CD14-positive monocyte (primary cell): ENCODE results near the gene SULF2. TPM values are rescaled to one million over a fixed set of nuclear protein-coding genes. Genes with fewer than 3 reads are reported as not detected.

Source experiments
- DNase-seq, 3 donors: peaks; one replicate each; pipeline ENCODE4 v3.0.0-alpha.2; 2011 to 2022
- H2AFZ ChIP-seq: 2 replicates; pipeline ENCODE4 v1.6.0; 2012; ENCODE audit warnings: mild to moderate bottlenecking, low read depth, low read length, inconsistent platforms; ENCODE audit not compliant: insufficient read depth, poor library complexity, severe bottlenecking
- H3K27ac ChIP-seq, 2 donors: 1 replicate in 1 of 2; 2 replicates in 1 of 2; pipeline ENCODE4 v1.5.1; 2012 to 2013; ENCODE audit warnings: low read length in 2 of 2, control low read depth in 1 of 2, inconsistent platforms in 1 of 2, low read depth in 1 of 2, mild to moderate bottlenecking in 1 of 2
- H3K27me3 ChIP-seq, 2 donors: one replicate each; pipeline versions ENCODE4 v1.6.0 to v1.6.1; 2011 to 2013; ENCODE audit warnings: low read length in 2 of 2; ENCODE audit not compliant: control insufficient read depth in 2 of 2, insufficient read depth in 2 of 2
- H3K36me3 ChIP-seq, 2 donors: replicated peaks in 1 of 2; 1 replicate in 1 of 2; 2 replicates in 1 of 2; pipeline versions ENCODE4 v1.5.1 to v1.6.1; 2012 to 2013; ENCODE audit warnings: low read length in 2 of 2, control low read depth in 1 of 2, inconsistent platforms in 1 of 2, mild to moderate bottlenecking in 1 of 2; ENCODE audit not compliant: insufficient read depth in 2 of 2, control insufficient read depth in 1 of 2
- H3K4me1 ChIP-seq, 2 donors: 1 replicate in 1 of 2; 2 replicates in 1 of 2; pipeline versions ENCODE4 v1.5.1 to v1.6.1; 2012 to 2013; ENCODE audit warnings: low read length in 2 of 2, control low read depth in 1 of 2, inconsistent platforms in 1 of 2, mild to moderate bottlenecking in 1 of 2, moderate library complexity in 1 of 2; ENCODE audit not compliant: insufficient read depth in 2 of 2, control insufficient read depth in 1 of 2
- H3K4me2 ChIP-seq: replicated peaks from 2 replicates; pipeline ENCODE3; 2012; ENCODE audit warnings: low read length, moderate library complexity, mild to moderate bottlenecking; ENCODE audit not compliant: poor library complexity, severe bottlenecking; ENCODE audit errors: extremely low read depth
- H3K4me3 ChIP-seq, 3 experiments: fragments of 200-600 bp in 1 of 3; sonication (generic) in 1 of 3; replicated peaks in 1 of 3; 1 replicate in 2 of 3; 2 replicates in 1 of 3; pipeline ENCODE4 v1.5.1; 2011 to 2013; ENCODE audit warnings: low read length in 3 of 3, mild to moderate bottlenecking in 3 of 3, control low read depth in 2 of 3, low read depth in 2 of 3, inconsistent platforms in 1 of 3, moderate library complexity in 1 of 3
- H3K79me2 ChIP-seq: 2 replicates; pipeline ENCODE4 v1.6.0; 2012; ENCODE audit warnings: mild to moderate bottlenecking, control low read depth, inconsistent platforms, low read length, moderate library complexity; ENCODE audit not compliant: insufficient read depth
- H3K9ac ChIP-seq: 2 replicates; pipeline ENCODE4 v1.6.0; 2017; ENCODE audit warnings: low read length, mild to moderate bottlenecking; ENCODE audit not compliant: insufficient read depth, poor library complexity, severe bottlenecking
- H3K9me3 ChIP-seq, 2 donors: replicated peaks in 1 of 2; 1 replicate in 1 of 2; 2 replicates in 1 of 2; pipeline versions ENCODE4 v1.5.1 to v1.6.1; 2012 to 2013; ENCODE audit warnings: low read length in 2 of 2, control low read depth in 1 of 2; ENCODE audit not compliant: control insufficient read depth in 1 of 2, insufficient read depth in 1 of 2
- H4K20me1 ChIP-seq: 2 replicates; pipeline ENCODE4 v1.6.0; 2012; ENCODE audit warnings: mild to moderate bottlenecking, low read length, control low read depth, moderate library complexity; ENCODE audit not compliant: insufficient read depth
- H3K27ac Mint-ChIP-seq, 7 donors: one replicate each; pipeline ENCODE4 v1.8.0; 2020; ENCODE audit warnings: mild to moderate bottlenecking in 7 of 7, mixed read lengths in 7 of 7, moderate library complexity in 6 of 7, inconsistent platforms in 2 of 7
- H3K27me3 Mint-ChIP-seq, 3 donors: one replicate each; pipeline ENCODE4 v1.8.0; 2021 to 2022; ENCODE audit warnings: low read depth in 3 of 3, mild to moderate bottlenecking in 3 of 3, mixed read lengths in 3 of 3, moderate library complexity in 3 of 3, inconsistent platforms in 1 of 3
- H3K36me3 Mint-ChIP-seq, 2 donors: one replicate each; pipeline ENCODE4 v1.8.0; 2020; ENCODE audit warnings: mixed read lengths in 2 of 2, inconsistent platforms in 1 of 2, mild to moderate bottlenecking in 1 of 2
- H3K4me1 Mint-ChIP-seq: one replicate; pipeline ENCODE4 v1.8.0; 2020; ENCODE audit warnings: mild to moderate bottlenecking, mixed read lengths
- H3K4me3 Mint-ChIP-seq, 2 donors: one replicate each; pipeline ENCODE4 v1.8.0; 2020; ENCODE audit warnings: mild to moderate bottlenecking in 2 of 2, mixed read lengths in 2 of 2, moderate library complexity in 1 of 2
- H3K9me3 Mint-ChIP-seq, 7 donors: one replicate each; pipeline ENCODE4 v1.8.0; 2020 to 2022; ENCODE audit warnings: mixed read lengths in 7 of 7, mild to moderate bottlenecking in 6 of 7, moderate library complexity in 6 of 7, inconsistent platforms in 2 of 7
- CTCF ChIP-seq: fragments of 200-600 bp; IDR thresholded peaks from one replicate; pipeline ENCODE4 v1.8.0; 2022; ENCODE audit warnings: antibody characterized with exemption, mild to moderate bottlenecking
- WGBS: methylation state at CpG from one replicate; pipeline ENCODE4 v1.1.5; 2013; ENCODE audit warnings: missing lambda C conversion rate; ENCODE audit not compliant: insufficient coverage; 5-methylcytosine and 5-hydroxymethylcytosine counted together
- intact Hi-C, 2 donors: fragments of 100-400 bp; cut with micrococcal nuclease; formaldehyde crosslinking; loops; one replicate each; pipeline versions ENCODE4 v1.15.0 to v1.15.1; 2023
- polyA plus RNA-seq, 3 donors: library from polyadenylated mRNA; depleted of rRNA in 1 of 3; unstranded in 2 of 3; stranded (reverse) in 1 of 3; fragments of 300-500 nt in 2 of 3; fragments of >200 nt in 1 of 3; fragmentation: Illumina TruSeq in 2 of 3; gene quantifications; 1 replicate in 2 of 3; 2 replicates in 1 of 3; pipeline ENCODE4 v1.2.3, GENCODE V29; 2012 to 2021

The SULF2 gene
- polyA plus RNA-seq, 3 donors, result 60.3 to 156 (median 75.5) TPM

DNA sequence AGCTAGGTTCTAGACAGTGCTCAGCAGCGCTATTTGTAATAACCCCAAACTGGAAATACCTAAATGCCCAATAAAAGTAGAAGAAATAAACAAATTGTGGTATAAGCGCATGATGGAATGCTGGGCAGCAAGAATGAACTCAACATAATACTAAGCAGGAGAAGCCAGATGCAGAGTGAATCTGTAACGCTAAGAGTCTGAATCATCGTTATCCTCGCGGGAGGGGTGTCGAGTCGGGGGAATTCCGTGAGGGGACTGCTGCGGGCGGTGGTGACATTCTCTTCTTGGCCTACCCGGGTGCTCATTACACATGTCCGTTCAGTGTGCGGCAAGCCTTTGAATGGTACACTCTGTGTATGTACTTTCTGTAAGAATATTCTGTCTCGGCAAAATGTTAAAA lies 83.7 kb downstream of the SULF2 start:
- WGBS, result 96% methylated on average over 7 of the region's 15 CpGs
- H3K9me3 Mint-ChIP-seq, result peaks cover 0 to 6% (median 4%) of the 10 kb centered on the region in 7 donors
- no peak for TF ChIP-seq CTCF
- peaks cover 66 to 100% of the 10 kb centered on the region in 2 donors for H3K36me3 ChIP-seq
- no peaks in the 10 kb centered on the region for H3K9me3 ChIP-seq
- no peaks in the 10 kb centered on the region for H3K4me1 ChIP-seq
- intact Hi-C loops, result no loop called here
- H3K27me3 ChIP-seq, result no peaks in the 10 kb centered on the region
- DNase-seq, result no peak
- H3K4me2 ChIP-seq, result no peak overlapping the region
- H4K20me1 ChIP-seq, result peaks cover 100% of the 10 kb centered on the region
- no peak overlapping the region for H3K4me3 ChIP-seq
- peaks cover 84 to 95% of the 10 kb centered on the region in 2 donors for H3K36me3 Mint-ChIP-seq
- no peaks in the 10 kb centered on the region for H3K79me2 ChIP-seq
- H3K27ac ChIP-seq, result no peak overlapping the region
- H3K4me3 Mint-ChIP-seq, result no peak overlapping the region
- H2AFZ ChIP-seq, result no peak overlapping the region
- H3K27ac Mint-ChIP-seq, result peak overlapping the region in 1 of 7 donors; percentile 22
- no peak overlapping the region for H3K9ac ChIP-seq
- peaks cover 4% of the 10 kb centered on the region for H3K4me1 Mint-ChIP-seq
- peaks cover 0 to 3% (median 0%) of the 10 kb centered on the region in 3 donors for H3K27me3 Mint-ChIP-seq

DNA sequence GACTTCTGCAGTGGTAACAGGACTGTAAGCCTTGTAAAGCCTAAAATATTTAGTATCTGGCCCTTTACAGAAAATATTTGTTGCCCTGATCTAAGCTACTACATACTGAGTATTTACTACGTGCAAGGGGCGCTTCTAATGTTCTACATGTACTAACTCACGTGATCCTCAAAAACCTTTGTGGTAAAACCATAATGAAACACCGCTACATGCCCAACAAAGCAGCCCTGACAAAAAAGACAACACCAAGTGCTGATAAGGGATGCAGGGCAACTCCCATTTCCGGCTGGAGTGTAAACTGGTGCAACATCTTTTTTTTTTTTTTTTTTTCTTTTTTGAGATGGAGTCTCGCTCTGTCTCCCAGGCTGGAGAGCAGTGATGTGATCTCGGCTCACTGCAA lies 85.0 kb downstream of the SULF2 start:
- no peak overlapping the region for H3K4me3 Mint-ChIP-seq
- Histone ChIP-seq H3K4me2 (no peak overlapping the region), H3K27ac (no peak overlapping the region), H3K4me3 (no peak overlapping the region), H3K36me3 (peaks cover 62 to 96% of the 10 kb centered on the region in 2 donors), H2AFZ (no peak overlapping the region), H3K27me3 (no peaks in the 10 kb centered on the region), H3K9ac (no peak overlapping the region), H3K79me2 (no peaks in the 10 kb centered on the region), H4K20me1 (peaks cover 100% of the 10 kb centered on the region), H3K4me1 (peaks cover 8% of the 10 kb centered on the region in 2 donors), H3K9me3 (no peaks in the 10 kb centered on the region)
- peaks cover 0 to 8% (median 4%) of the 10 kb centered on the region in 7 donors for H3K9me3 Mint-ChIP-seq
- no peak for TF ChIP-seq CTCF
- DNase-seq, result no peak
- peaks cover 0 to 3% (median 2%) of the 10 kb centered on the region in 3 donors for H3K27me3 Mint-ChIP-seq
- H3K36me3 Mint-ChIP-seq, result peaks cover 80 to 92% of the 10 kb centered on the region in 2 donors
- intact Hi-C loops, result no loop called here
- peaks cover 14% of the 10 kb centered on the region for H3K4me1 Mint-ChIP-seq
- WGBS, result 80% methylated on average over 4 of the region's 7 CpGs
- H3K27ac Mint-ChIP-seq, result no peak overlapping the region
